Measurements from ENCODE around the gene PLPPR5.

DNA sequence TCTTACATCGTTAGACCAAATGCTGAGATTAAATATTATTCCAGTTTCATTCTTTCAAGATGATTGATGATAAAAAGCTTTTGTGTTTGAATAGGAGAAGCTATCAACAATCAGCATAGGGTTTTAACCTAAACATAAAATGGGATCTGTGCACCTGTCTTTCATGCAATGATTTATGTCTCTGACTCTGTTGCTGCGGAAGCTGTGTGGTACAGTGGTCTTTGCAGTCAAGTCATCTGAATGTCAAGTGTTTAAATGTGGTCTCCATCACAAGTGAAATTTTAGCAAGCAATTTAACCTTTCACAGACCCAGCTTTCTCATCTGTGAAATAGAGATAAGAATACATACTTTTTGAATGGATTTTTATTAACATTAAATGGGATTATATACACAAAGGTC lies 107.2 kb downstream of the PLPPR5 start:
- TF ChIP-seq, protein P1, sequence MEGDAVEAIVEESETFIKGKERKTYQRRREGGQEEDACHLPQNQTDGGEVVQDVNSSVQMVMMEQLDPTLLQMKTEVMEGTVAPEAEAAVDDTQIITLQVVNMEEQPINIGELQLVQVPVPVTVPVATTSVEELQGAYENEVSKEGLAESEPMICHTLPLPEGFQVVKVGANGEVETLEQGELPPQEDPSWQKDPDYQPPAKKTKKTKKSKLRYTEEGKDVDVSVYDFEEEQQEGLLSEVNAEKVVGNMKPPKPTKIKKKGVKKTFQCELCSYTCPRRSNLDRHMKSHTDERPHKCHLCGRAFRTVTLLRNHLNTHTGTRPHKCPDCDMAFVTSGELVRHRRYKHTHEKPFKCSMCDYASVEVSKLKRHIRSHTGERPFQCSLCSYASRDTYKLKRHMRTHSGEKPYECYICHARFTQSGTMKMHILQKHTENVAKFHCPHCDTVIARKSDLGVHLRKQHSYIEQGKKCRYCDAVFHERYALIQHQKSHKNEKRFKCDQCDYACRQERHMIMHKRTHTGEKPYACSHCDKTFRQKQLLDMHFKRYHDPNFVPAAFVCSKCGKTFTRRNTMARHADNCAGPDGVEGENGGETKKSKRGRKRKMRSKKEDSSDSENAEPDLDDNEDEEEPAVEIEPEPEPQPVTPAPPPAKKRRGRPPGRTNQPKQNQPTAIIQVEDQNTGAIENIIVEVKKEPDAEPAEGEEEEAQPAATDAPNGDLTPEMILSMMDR (IDR thresholded peaks at IDR 0.05), result no peak
- no peak for TF ChIP-seq EP300 (IDR thresholded peaks at IDR 0.05; ENCODE audit: low read depth)

All from transverse colon (tissue), 3 donors.